Loucy (cell line): ENCODE data around the gene KCNK5.

ENCODE experiments used
- CTCF ChIP-seq: fragments of 200-600 bp; sonication (generic); conservative IDR thresholded peaks from 2 replicates; pipeline ENCODE4 v1.5.1; 2014; ENCODE audit warnings: mild to moderate bottlenecking, antibody characterized with exemption, low read length
- EZH2phosphoT487 ChIP-seq: fragments of 200-600 bp; IDR thresholded peaks from 2 replicates; pipeline ENCODE4 v1.6.1; 2018; ENCODE audit warnings: antibody characterized with exemption, mild to moderate bottlenecking, moderate library complexity, borderline replicate concordance

- no peak for TF ChIP-seq CTCF
- no peak for TF ChIP-seq EZH2phosphoT487
Measured at GRCh38 chr6:39170389-39170788, 58.9 kb downstream of the KCNK5 start.
